Neural cell (in vitro differentiated cells): ENCODE measurements around the gene ULBP2. TPM values are rescaled to one million over a fixed set of nuclear protein-coding genes. Genes with fewer than 3 reads are reported as not detected.

Experiments used
- H2AFZ ChIP-seq: fragments of 200-600, 300-800 bp; sonication (generic), shearing (Covaris generic); 2 replicates; pipeline ENCODE4 v1.6.0; 2014; ENCODE audit warnings: low read depth, mild to moderate bottlenecking, antibody characterized with exemption, low read length, moderate library complexity
- H3F3A ChIP-seq: fragments of 200-600 bp; shearing (Covaris generic); 2 replicates; pipeline ENCODE4 v1.6.1; 2016; ENCODE audit warnings: mild to moderate bottlenecking, moderate library complexity, mixed read lengths, antibody characterized with exemption, low read length; ENCODE audit not compliant: insufficient read depth, poor library complexity, severe bottlenecking
- H3K27ac ChIP-seq: fragments of 200-600, 300-800 bp; sonication (generic), shearing (Covaris generic); 2 replicates; pipeline ENCODE4 v1.5.1; 2014; ENCODE audit warnings: mild to moderate bottlenecking, low read length, moderate library complexity
- H3K27me3 ChIP-seq: fragments of 300-800, 200-600 bp; sonication (generic), shearing (Covaris generic); 2 replicates; pipeline ENCODE4 v1.6.0; 2014; ENCODE audit warnings: mild to moderate bottlenecking, low read depth, low read length, moderate library complexity; ENCODE audit not compliant: insufficient read depth
- H3K36me3 ChIP-seq: fragments of 300-800, 200-600 bp; sonication (generic), shearing (Covaris generic); 2 replicates; pipeline ENCODE4 v1.5.1; 2014; ENCODE audit warnings: mild to moderate bottlenecking, antibody characterized with exemption, low read length, moderate library complexity; ENCODE audit not compliant: insufficient read depth
- H3K4me2 ChIP-seq: fragments of 300-800, 200-600 bp; sonication (generic), shearing (Covaris generic); 2 replicates; pipeline ENCODE4 v1.6.0; 2014; ENCODE audit warnings: mild to moderate bottlenecking, low read length
- H3K4me3 ChIP-seq: fragments of 300-800, 200-600 bp; sonication (generic), shearing (Covaris generic); 2 replicates; pipeline ENCODE4 v1.5.1; 2014; ENCODE audit warnings: mild to moderate bottlenecking, low read length, moderate library complexity
- H3K79me2 ChIP-seq: fragments of 200-600 bp; shearing (Covaris generic); replicated peaks from 2 replicates; pipeline ENCODE4 v1.6.0; 2014; ENCODE audit warnings: mild to moderate bottlenecking, low read length, moderate library complexity; ENCODE audit not compliant: insufficient read depth
- H3K9ac ChIP-seq: fragments of 300-800, 200-600 bp; sonication (generic), shearing (Covaris generic); 2 replicates; pipeline ENCODE4 v1.6.1; 2016; ENCODE audit warnings: mild to moderate bottlenecking, low read length, mixed read lengths
- H3K9me2 ChIP-seq: fragments of 200-600 bp; shearing (Covaris generic); 2 replicates; pipeline ENCODE4 v1.6.1; 2016; ENCODE audit warnings: mild to moderate bottlenecking, low read length, mixed read lengths; ENCODE audit not compliant: insufficient read depth
- H3K9me3 ChIP-seq: fragments of 200-600, 300-800 bp; sonication (generic), shearing (Covaris generic); 2 replicates; pipeline ENCODE4 v1.6.1; 2016; ENCODE audit warnings: mild to moderate bottlenecking, mixed run types, low read length, moderate library complexity, mixed read lengths
- H4K20me1 ChIP-seq: fragments of 200-600 bp; shearing (Covaris generic); 2 replicates; pipeline ENCODE4 v1.6.1; 2016; ENCODE audit warnings: mild to moderate bottlenecking, mixed run types; ENCODE audit not compliant: insufficient read depth
- CTCF ChIP-seq: fragments of 450-650 bp; IDR thresholded peaks from 2 replicates; pipeline ENCODE4 v1.5.1; 2014; ENCODE audit warnings: antibody characterized with exemption, mild to moderate bottlenecking, moderate library complexity; ENCODE audit not compliant: poor library complexity, severe bottlenecking
- EP300 ChIP-seq: fragments of 450-650 bp; conservative IDR thresholded peaks from 2 replicates; pipeline ENCODE4 v1.6.1; 2014; ENCODE audit warnings: antibody characterized with exemption, mild to moderate bottlenecking, moderate library complexity; ENCODE audit not compliant: poor library complexity, severe bottlenecking
- EZH2 ChIP-seq: fragments of 200-600, 300-800 bp; shearing (Covaris generic), sonication (generic); IDR thresholded peaks from 2 replicates; pipeline ENCODE4 v1.6.1; 2014; ENCODE audit warnings: antibody characterized with exemption, low read length, borderline replicate concordance, mild to moderate bottlenecking; ENCODE audit not compliant: insufficient read depth, poor library complexity, severe bottlenecking
- MXI1 ChIP-seq: fragments of 450-650 bp; conservative IDR thresholded peaks from 2 replicates; pipeline ENCODE4 v1.6.1; 2014; ENCODE audit warnings: antibody characterized with exemption, mild to moderate bottlenecking; ENCODE audit not compliant: poor library complexity, severe bottlenecking
- POLR2AphosphoS5 ChIP-seq: IDR thresholded peaks from 2 replicates; pipeline ENCODE4 v1.6.1; 2012
- RAD21 ChIP-seq: fragments of 450-650 bp; conservative IDR thresholded peaks from 2 replicates; pipeline ENCODE4 v1.6.1; 2014; ENCODE audit warnings: antibody characterized with exemption, mild to moderate bottlenecking, moderate library complexity
- REST ChIP-seq: IDR thresholded peaks from 2 replicates; pipeline ENCODE4 v1.6.1; 2012; ENCODE audit warnings: borderline replicate concordance
- SMC3 ChIP-seq: fragments of 450-650 bp; conservative IDR thresholded peaks from 2 replicates; pipeline ENCODE4 v1.6.1; 2014; ENCODE audit warnings: antibody characterized with exemption, mild to moderate bottlenecking, moderate library complexity; ENCODE audit not compliant: poor library complexity
- TAF1 ChIP-seq: IDR thresholded peaks from 2 replicates; pipeline ENCODE4 v1.6.1; 2012; ENCODE audit warnings: low read depth
- polyA plus RNA-seq: library from polyadenylated mRNA; depleted of rRNA; stranded (reverse); fragments of >200 nt; gene quantifications from 2 replicates; pipeline ENCODE4 v1.2.3, GENCODE V29; 2014

The ULBP2 gene
- polyA plus RNA-seq, 1 donor from 2014 or later = 1.5 TPM

- TF ChIP-seq MXI1 (no peak), TAF1 (no peak), SMC3 (no peak), POLR2AphosphoS5 (no peak), CTCF (no peak), RAD21 (no peak), REST (no peak), EZH2 (no peak), EP300 (no peak)
- H4K20me1 ChIP-seq = no peaks in the 10 kb centered on the region
- no peak overlapping the region for H3K4me3 ChIP-seq
- no peak overlapping the region for H3K9ac ChIP-seq
- no peaks in the 10 kb centered on the region for H3F3A ChIP-seq
- H3K36me3 ChIP-seq = no peaks in the 10 kb centered on the region
- no peak overlapping the region for H2AFZ ChIP-seq
- H3K9me2 ChIP-seq = no peaks in the 10 kb centered on the region
- no peaks in the 10 kb centered on the region for H3K9me3 ChIP-seq
- H3K79me2 ChIP-seq = no peaks in the 10 kb centered on the region
- H3K27ac ChIP-seq = no peak overlapping the region
- no peak overlapping the region for H3K4me2 ChIP-seq
- H3K27me3 ChIP-seq = no peaks in the 10 kb centered on the region
Measured at GRCh38 chr6:149897015-149897697, 44.7 kb upstream of the ULBP2 start.

GRCh38 chr6:149897855-149898744 is 43.7 kb upstream of the ULBP2 start, which contains the start of gene RAET1E:
TSS of gene RAET1E (minus strand) at chr6:149898113. CDS start at chr6:149890901, 7,212 bp downstream.
- Histone ChIP-seq H2AFZ (no peak within 1 kb of the TSS), H3K9me3 (no peaks in the 10 kb centered on the region), H3F3A (no peaks in the 10 kb centered on the region), H3K9ac (no peak within 1 kb of the TSS), H3K79me2 (no peaks in the 10 kb centered on the region), H3K27ac (no peak within 1 kb of the TSS), H3K4me3 (no peak within 1 kb of the TSS), H3K4me2 (no peak within 1 kb of the TSS), H3K36me3 (no peaks in the 10 kb centered on the region), H3K27me3 (no peaks in the 10 kb centered on the region), H4K20me1 (no peaks in the 10 kb centered on the region), H3K9me2 (no peaks in the 10 kb centered on the region)
- no peak for TF ChIP-seq SMC3
- no peak for TF ChIP-seq TAF1
- no peak for TF ChIP-seq CTCF
- no peak for TF ChIP-seq POLR2AphosphoS5
- TF ChIP-seq MXI1 = no peak
- TF ChIP-seq EZH2 = no peak
- TF ChIP-seq EP300 = no peak
- TF ChIP-seq REST = no peak
- TF ChIP-seq RAD21 = no peak
